ENCODE results near the gene ARHGEF1. TPM values are rescaled to one million over a fixed set of nuclear protein-coding genes. Genes with fewer than 3 reads are reported as not detected.

ARHGEF1 gene
- total RNA-seq, 1 donor from 2014 or later = 10.9 TPM

DNA sequence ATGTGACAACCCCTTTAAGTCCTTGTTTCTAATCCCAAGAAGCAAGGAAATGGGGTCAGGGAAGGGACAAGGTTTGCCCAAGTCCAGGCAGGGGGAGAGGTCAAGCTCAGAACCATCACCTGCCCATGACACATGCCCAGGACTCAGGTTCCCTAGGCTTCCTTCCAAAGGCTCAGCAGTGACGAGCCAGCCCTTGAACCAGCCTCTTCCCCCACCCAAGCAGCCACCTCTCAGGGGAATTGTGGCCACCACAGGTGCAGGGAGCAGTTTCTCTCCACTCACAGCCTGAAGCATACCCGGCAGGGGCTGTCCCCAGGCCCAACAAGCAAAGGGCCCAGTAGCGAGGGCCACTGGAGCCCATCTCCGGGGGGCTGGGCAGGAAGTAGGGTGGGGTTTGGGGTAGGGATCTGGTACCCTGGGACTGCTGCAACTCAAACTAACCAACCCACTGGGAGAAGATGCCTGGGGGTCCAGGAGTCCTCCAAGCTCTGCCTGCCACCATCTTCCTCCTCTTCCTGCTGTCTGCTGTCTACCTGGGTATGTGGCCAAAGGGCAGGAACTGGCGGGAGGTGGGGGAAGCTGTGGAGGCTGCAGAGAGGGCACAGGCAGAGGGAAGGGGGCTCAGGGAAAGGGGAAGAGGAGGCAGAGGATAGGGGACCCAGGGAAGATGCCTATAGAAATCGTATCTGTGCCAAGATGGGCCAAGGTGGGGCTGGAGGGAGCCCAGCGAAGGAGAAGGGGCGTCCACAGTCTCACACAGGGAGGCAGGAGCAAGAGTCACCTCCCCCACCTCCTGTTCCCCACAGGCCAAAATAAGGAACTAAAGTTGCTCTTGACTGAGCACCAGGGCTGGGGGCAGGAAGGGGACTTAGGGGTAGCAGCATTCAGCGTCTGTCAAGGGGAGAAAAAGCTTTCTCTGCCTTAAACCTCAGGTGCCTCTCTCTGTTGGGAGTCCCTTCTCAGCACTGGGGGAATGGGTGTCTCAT is 5.8 kb upstream of the ARHGEF1 start, which contains the start of gene CD79A:
CD79A (plus strand) TSS at position 433 of the 986 bp plus-strand sequence; CDS start at position 459, 26 bp downstream.
- H4K20me1 ChIP-seq (ENCODE audit: low read depth) = peaks cover 15% of the 10 kb centered on the region
- H3K9ac ChIP-seq = no peak within 1 kb of the TSS
- H3K27ac Mint-ChIP-seq = no peak within 1 kb of the TSS
- H3K4me3 ChIP-seq = no peak within 1 kb of the TSS
- H3K4me2 ChIP-seq = no peak within 1 kb of the TSS
- no peaks in the 10 kb centered on the region for H3K9me3 ChIP-seq (ENCODE audit: low read depth)
- no peaks in the 10 kb centered on the region for H3K36me3 ChIP-seq
- H3K27me3 Mint-ChIP-seq (ENCODE audit: insufficient read depth, low read depth) = peaks cover 20% of the 10 kb centered on the region
- DNase-seq (ENCODE audit: low spot score) = no peak
- no peak within 1 kb of the TSS for H2AFZ ChIP-seq (replicated peaks)
- no peaks in the 10 kb centered on the region for H3K36me3 Mint-ChIP-seq
- no peaks in the 10 kb centered on the region for H3K9me3 Mint-ChIP-seq
- H3K27me3 ChIP-seq = peaks cover 37% of the 10 kb centered on the region
- H3K4me1 Mint-ChIP-seq = peaks cover 1% of the 10 kb centered on the region
- no peak within 1 kb of the TSS for H3K27ac ChIP-seq
- no peak within 1 kb of the TSS for H3K4me3 Mint-ChIP-seq
- peaks cover 18% of the 10 kb centered on the region for H3F3A ChIP-seq (ENCODE audit: low read depth)
- H3K79me2 ChIP-seq (ENCODE audit: low read depth) = no peaks in the 10 kb centered on the region
- TF ChIP-seq EZH2phosphoT487 (IDR thresholded peaks at IDR 0.05) (no peak), EZH2 (IDR thresholded peaks at IDR 0.05) (no peak)
- TF ChIP-seq, protein P1, sequence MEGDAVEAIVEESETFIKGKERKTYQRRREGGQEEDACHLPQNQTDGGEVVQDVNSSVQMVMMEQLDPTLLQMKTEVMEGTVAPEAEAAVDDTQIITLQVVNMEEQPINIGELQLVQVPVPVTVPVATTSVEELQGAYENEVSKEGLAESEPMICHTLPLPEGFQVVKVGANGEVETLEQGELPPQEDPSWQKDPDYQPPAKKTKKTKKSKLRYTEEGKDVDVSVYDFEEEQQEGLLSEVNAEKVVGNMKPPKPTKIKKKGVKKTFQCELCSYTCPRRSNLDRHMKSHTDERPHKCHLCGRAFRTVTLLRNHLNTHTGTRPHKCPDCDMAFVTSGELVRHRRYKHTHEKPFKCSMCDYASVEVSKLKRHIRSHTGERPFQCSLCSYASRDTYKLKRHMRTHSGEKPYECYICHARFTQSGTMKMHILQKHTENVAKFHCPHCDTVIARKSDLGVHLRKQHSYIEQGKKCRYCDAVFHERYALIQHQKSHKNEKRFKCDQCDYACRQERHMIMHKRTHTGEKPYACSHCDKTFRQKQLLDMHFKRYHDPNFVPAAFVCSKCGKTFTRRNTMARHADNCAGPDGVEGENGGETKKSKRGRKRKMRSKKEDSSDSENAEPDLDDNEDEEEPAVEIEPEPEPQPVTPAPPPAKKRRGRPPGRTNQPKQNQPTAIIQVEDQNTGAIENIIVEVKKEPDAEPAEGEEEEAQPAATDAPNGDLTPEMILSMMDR (IDR thresholded peaks at IDR 0.05) = no peak
- no peaks in the 10 kb centered on the region for H3K4me1 ChIP-seq

DNA sequence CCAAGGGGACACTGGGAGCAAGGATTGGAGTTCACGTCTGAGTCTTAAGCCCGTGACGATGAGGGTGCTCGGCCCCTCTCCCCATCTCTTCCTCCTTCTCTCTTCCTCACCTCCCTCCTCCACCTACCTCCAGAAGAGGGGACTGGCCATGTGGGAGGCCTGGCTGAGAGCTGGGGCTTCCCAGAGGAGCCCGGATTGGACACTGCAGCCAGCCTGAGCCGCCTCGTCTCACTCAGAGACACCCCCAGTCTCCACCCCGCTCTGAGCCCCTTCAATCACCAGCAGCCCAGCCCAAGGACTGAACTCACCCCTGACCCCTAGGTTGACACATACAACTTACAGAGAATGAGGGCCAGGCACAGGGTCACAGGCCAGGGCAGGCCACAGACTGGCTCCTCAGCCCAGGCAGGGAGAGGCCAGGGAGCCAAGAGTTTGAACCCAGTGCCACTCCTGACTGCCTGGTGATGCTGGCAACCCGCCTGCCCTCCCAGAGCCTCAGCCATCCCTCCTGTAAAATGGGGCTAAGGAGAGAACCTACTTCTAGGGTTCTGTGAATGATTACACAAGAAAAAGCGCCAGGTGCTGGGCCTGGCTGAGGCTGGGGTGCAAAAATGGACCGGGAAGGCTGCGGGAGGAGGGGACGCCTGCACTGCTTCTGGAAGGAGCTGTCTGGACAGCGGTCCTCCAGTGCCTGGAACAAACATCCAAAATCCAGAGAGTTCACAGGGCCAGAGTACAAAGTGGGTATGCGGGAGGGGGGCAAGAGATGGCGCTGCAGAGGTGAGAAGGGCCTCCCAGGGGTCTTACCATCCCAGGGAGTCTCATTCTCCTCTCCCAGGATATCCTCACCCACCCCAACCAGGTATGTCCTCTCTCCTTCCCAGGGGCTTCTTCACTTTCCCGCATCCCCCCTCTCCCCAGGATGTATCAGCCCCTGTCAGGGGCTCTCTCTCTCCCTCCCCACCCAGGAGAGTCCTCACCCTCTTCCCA is 4.8 kb upstream of the ARHGEF1 start:
- Histone ChIP-seq H3K4me2 (no peak overlapping the region), H3K4me3 (no peak overlapping the region), H3K27ac (no peak overlapping the region), H3K27me3 (peaks cover 47% of the 10 kb centered on the region), H3F3A (ENCODE audit: low read depth) (peaks cover 18% of the 10 kb centered on the region), H3K9ac (peak overlapping the region; percentile 9), H4K20me1 (ENCODE audit: low read depth) (peaks cover 4% of the 10 kb centered on the region), H3K36me3 (no peaks in the 10 kb centered on the region), H3K79me2 (ENCODE audit: low read depth) (no peaks in the 10 kb centered on the region), H2AFZ (replicated peaks) (no peak overlapping the region), H3K9me3 (ENCODE audit: low read depth) (no peaks in the 10 kb centered on the region), H3K4me1 (no peaks in the 10 kb centered on the region)
- no peak overlapping the region for H3K27ac Mint-ChIP-seq
- peaks cover 26% of the 10 kb centered on the region for H3K27me3 Mint-ChIP-seq (ENCODE audit: insufficient read depth, low read depth)
- H3K4me1 Mint-ChIP-seq = peaks cover 7% of the 10 kb centered on the region
- no peaks in the 10 kb centered on the region for H3K9me3 Mint-ChIP-seq
- TF ChIP-seq EZH2 (IDR thresholded peaks at IDR 0.05) (no peak), EZH2phosphoT487 (IDR thresholded peaks at IDR 0.05) (no peak)
- TF ChIP-seq, protein P1 (IDR thresholded peaks at IDR 0.05) = no peak
- no peaks in the 10 kb centered on the region for H3K36me3 Mint-ChIP-seq
- no peak for DNase-seq (ENCODE audit: low spot score)
- no peak overlapping the region for H3K4me3 Mint-ChIP-seq

DNA sequence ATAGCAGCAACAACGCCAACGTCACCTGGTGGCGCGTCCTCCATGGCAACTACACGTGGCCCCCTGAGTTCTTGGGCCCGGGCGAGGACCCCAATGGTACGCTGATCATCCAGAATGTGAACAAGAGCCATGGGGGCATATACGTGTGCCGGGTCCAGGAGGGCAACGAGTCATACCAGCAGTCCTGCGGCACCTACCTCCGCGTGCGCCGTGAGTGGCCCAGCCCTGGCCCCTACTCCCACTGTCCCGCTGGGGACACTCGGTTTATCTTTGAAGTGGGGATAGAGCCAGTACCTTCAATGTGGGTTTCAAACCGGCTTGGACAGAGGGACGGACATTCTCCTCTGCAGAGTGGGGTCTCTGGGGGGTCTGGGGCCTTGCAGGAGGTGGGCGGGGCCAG is 3.9 kb upstream of the ARHGEF1 start:
- peaks cover 12% of the 10 kb centered on the region for H3K4me1 Mint-ChIP-seq
- no peaks in the 10 kb centered on the region for H3K36me3 ChIP-seq
- H3F3A ChIP-seq (ENCODE audit: low read depth) = peaks cover 22% of the 10 kb centered on the region
- no peaks in the 10 kb centered on the region for H3K4me1 ChIP-seq
- TF ChIP-seq, protein P1 (IDR thresholded peaks at IDR 0.05) = no peak
- TF ChIP-seq EZH2phosphoT487 (IDR thresholded peaks at IDR 0.05) (no peak), EZH2 (IDR thresholded peaks at IDR 0.05) (no peak)
- H3K27ac Mint-ChIP-seq = no peak overlapping the region
- H3K9ac ChIP-seq = no peak overlapping the region
- peaks cover 31% of the 10 kb centered on the region for H3K27me3 Mint-ChIP-seq (ENCODE audit: insufficient read depth, low read depth)
- H3K36me3 Mint-ChIP-seq = no peaks in the 10 kb centered on the region
- H3K4me2 ChIP-seq = no peak overlapping the region
- H3K9me3 Mint-ChIP-seq = no peaks in the 10 kb centered on the region
- H2AFZ ChIP-seq (replicated peaks) = no peak overlapping the region
- no peaks in the 10 kb centered on the region for H3K9me3 ChIP-seq (ENCODE audit: low read depth)
- H3K27me3 ChIP-seq = peaks cover 54% of the 10 kb centered on the region
- no peak overlapping the region for H3K4me3 ChIP-seq
- no peak overlapping the region for H3K27ac ChIP-seq
- no peak overlapping the region for H3K4me3 Mint-ChIP-seq
- DNase-seq (ENCODE audit: low spot score) = no peak
- no peaks in the 10 kb centered on the region for H3K79me2 ChIP-seq (ENCODE audit: low read depth)
- no peaks in the 10 kb centered on the region for H4K20me1 ChIP-seq (ENCODE audit: low read depth)

Measured in neural progenitor cell (in vitro differentiated cells).